Activated CD4-positive, alpha-beta T cell treated with anti-CD3 and anti-CD28 coated beads, Interleukin-2, Interleukin-6, amounts not matched to agents 100 ng/mL and 50 ng/mL, durations not matched to agents 16 hours and 8 hours (primary cell): ENCODE measurements around the gene SELENBP1.

ENCODE experiments used
- DNase-seq: peaks from one replicate; pipeline ENCODE4 v3.0.0-alpha.2; 2020

SELENBP1 gene

GRCh38 chr1:151342021-151342420 is 30.5 kb downstream of the SELENBP1 start:
- DNase-seq: no peak

- peak; percentile 80 for DNase-seq
These were observed 31.4 kb downstream of the SELENBP1 start for GRCh38 chr1:151340870-151341754.

- DNase-seq: no peak
These were observed 35.9 kb downstream of the SELENBP1 start for GRCh38 chr1:151336556-151336955.

GRCh38 chr1:151334822-151335221 is 37.7 kb downstream of the SELENBP1 start:
- DNase-seq: no peak

GRCh38 chr1:151327903-151328674 is 44.4 kb downstream of the SELENBP1 start:
- no peak for DNase-seq

- peak; percentile 98 for DNase-seq
These were observed 45.1 kb downstream of the SELENBP1 start, which contains the start of gene PI4KB for GRCh38 chr1:151327223-151327902. Gene PI4KB, minus strand, starts transcription at chr1:151327416. Its CDS starts 10,935 bp downstream, at chr1:151316481.

- DNase-seq: peak; percentile 66
These were observed 45.8 kb downstream of the SELENBP1 start for GRCh38 chr1:151326619-151327222.

- peak; percentile 33 for DNase-seq
These were observed 46.7 kb downstream of the SELENBP1 start for GRCh38 chr1:151325646-151326429.

- DNase-seq: no peak
These were observed 47.3 kb downstream of the SELENBP1 start for GRCh38 chr1:151325231-151325630.

GRCh38 chr1:151324390-151324930 is 48.0 kb downstream of the SELENBP1 start:
- DNase-seq: no peak

- DNase-seq: no peak
These were observed 53.5 kb downstream of the SELENBP1 start for GRCh38 chr1:151318975-151319374.

GRCh38 chr1:151315565-151316235 is 56.8 kb downstream of the SELENBP1 start:
- no peak for DNase-seq
